H1 (cell line): ENCODE results near the gene APBA2. TPM values are rescaled to one million over a fixed set of nuclear protein-coding genes. Genes with fewer than 3 reads are reported as not detected.

Experiments
- CTCF ChIA-PET: fragments of 300-600 bp; sonication (Branson Sonifier 250); formaldehyde crosslinking; loops from one replicate; lab custom pipeline; 2021; ENCODE audit not compliant: partially characterized antibody; lab: Charles Lee
- POLR2A ChIA-PET: fragments of 300-600 bp; sonication (Branson Sonifier 250); formaldehyde crosslinking; loops from one replicate; lab custom pipeline; 2021; ENCODE audit warnings: inconsistent platforms; ENCODE audit not compliant: partially characterized antibody; lab: Charles Lee
- DNase-seq, 2 experiments: peaks; one replicate each; pipeline versions ENCODE4 v3.0.0 to v3.0.0-alpha.2; 2010 to 2022; ENCODE audit warnings: low spot score in 2 of 2, low read depth in 1 of 2, mixed read lengths in 1 of 2
- FAIRE-seq: peaks from 2 replicates; lab custom pipeline; 2011; peaks lifted over from hg19 to GRCh38; lab: Jason Lieb, UNC
- H2AFZ ChIP-seq: 2 replicates; pipeline ENCODE4 v1.8.1; 2012; ENCODE audit warnings: low read length, inconsistent platforms
- H2AK5ac ChIP-seq: 2 replicates; pipeline ENCODE4 v1.6.1; 2013; ENCODE audit warnings: low read depth, low read length
- H2BK120ac ChIP-seq: replicated peaks from 2 replicates; pipeline ENCODE3; 2013; ENCODE audit warnings: low read depth, low read length, inconsistent platforms
- H2BK12ac ChIP-seq: 2 replicates; pipeline ENCODE4 v1.6.1; 2013; ENCODE audit warnings: low read depth, low read length
- H2BK15ac ChIP-seq: 2 replicates; pipeline ENCODE4 v1.6.1; 2013; ENCODE audit warnings: low read length
- H2BK20ac ChIP-seq: 2 replicates; pipeline ENCODE4 v1.6.1; 2013; ENCODE audit warnings: low read length
- H2BK5ac ChIP-seq: 2 replicates; pipeline ENCODE4 v1.6.1; 2013; ENCODE audit warnings: low read depth, low read length
- H3K14ac ChIP-seq: 2 replicates; pipeline ENCODE4 v1.6.1; 2013; ENCODE audit warnings: inconsistent platforms; ENCODE audit not compliant: insufficient read length
- H3K18ac ChIP-seq: 2 replicates; pipeline ENCODE4 v1.6.1; 2013; ENCODE audit warnings: low read length; ENCODE audit errors: extremely low read depth
- H3K23ac ChIP-seq: 2 replicates; pipeline ENCODE4 v1.6.1; 2013; ENCODE audit warnings: inconsistent platforms; ENCODE audit not compliant: insufficient read length
- H3K23me2 ChIP-seq: 2 replicates; pipeline ENCODE4 v1.6.1; 2013; ENCODE audit warnings: low read depth, low read length
- H3K27ac ChIP-seq: 2 replicates; pipeline ENCODE4 v1.6.1; 2011; ENCODE audit warnings: low read depth, low read length, inconsistent platforms
- H3K27me3 ChIP-seq, 4 experiments: replicated peaks in 1 of 4; 1 replicate in 1 of 4; 2 replicates in 3 of 4; pipeline versions ENCODE4 v1.6.1 to v1.8.1; 2011 to 2013; ENCODE audit warnings: low read length in 3 of 4, mild to moderate bottlenecking in 3 of 4, inconsistent platforms in 2 of 4, mixed read lengths in 2 of 4, moderate library complexity in 1 of 4; ENCODE audit not compliant: control insufficient read depth in 3 of 4, insufficient read depth in 3 of 4; ENCODE audit errors: extremely low read depth in 1 of 4
- H3K36me3 ChIP-seq, 4 experiments: 2 replicates each; pipeline versions ENCODE4 v1.6.1 to v1.8.1; 2011 to 2013; ENCODE audit warnings: mild to moderate bottlenecking in 4 of 4, low read length in 3 of 4, moderate library complexity in 2 of 4, control low read depth in 1 of 4, inconsistent platforms in 1 of 4; ENCODE audit not compliant: insufficient read depth in 4 of 4, control insufficient read depth in 2 of 4
- H3K4ac ChIP-seq: replicated peaks from 2 replicates; pipeline ENCODE3; 2013; ENCODE audit warnings: low read length, low read depth, mixed read lengths, inconsistent platforms; ENCODE audit not compliant: insufficient read length
- H3K4me1 ChIP-seq, 4 experiments: replicated peaks in 1 of 4; 1 replicate in 1 of 4; 2 replicates in 3 of 4; pipeline versions ENCODE4 v1.6.1 to v1.8.1; 2011 to 2013; ENCODE audit warnings: low read length in 3 of 4, inconsistent platforms in 2 of 4, mixed read lengths in 1 of 4; ENCODE audit not compliant: insufficient read depth in 4 of 4, control insufficient read depth in 3 of 4
- H3K4me2 ChIP-seq, 2 experiments: 2 replicates each; pipeline versions ENCODE4 v1.6.1 to v1.8.1; 2011 to 2013; ENCODE audit warnings: low read depth in 2 of 2, low read length in 2 of 2, control low read depth in 1 of 2, inconsistent platforms in 1 of 2, mild to moderate bottlenecking in 1 of 2; ENCODE audit not compliant: insufficient read depth in 1 of 2
- H3K4me3 ChIP-seq, 4 experiments: fragments of 200-600, 300-600 bp in 1 of 4; sonication (generic), shearing (Covaris generic), sonication (Bioruptor Twin) in 1 of 4; 2 replicates each; pipeline versions ENCODE4 v1.5.1 to v1.8.1; 2011 to 2016; ENCODE audit warnings: low read length in 4 of 4, low read depth in 3 of 4, control low read depth in 2 of 4, inconsistent platforms in 2 of 4, mild to moderate bottlenecking in 2 of 4, mixed read lengths in 1 of 4, moderate library complexity in 1 of 4; ENCODE audit not compliant: insufficient read depth in 2 of 4; ENCODE audit errors: extremely low read depth in 1 of 4
- H3K56ac ChIP-seq: replicated peaks from 2 replicates; pipeline ENCODE3; 2013; ENCODE audit warnings: low read depth, mild to moderate bottlenecking, mixed read lengths, low read length, inconsistent platforms; ENCODE audit not compliant: insufficient read length
- H3K79me1 ChIP-seq: 2 replicates; pipeline ENCODE4 v1.6.1; 2013; ENCODE audit warnings: low read depth, low read length, control low read depth
- H3K79me2 ChIP-seq, 2 experiments: 2 replicates each; pipeline versions ENCODE4 v1.6.1 to v1.8.1; 2012 to 2013; ENCODE audit warnings: low read length in 2 of 2, mild to moderate bottlenecking in 2 of 2, inconsistent platforms in 1 of 2; ENCODE audit not compliant: insufficient read depth in 2 of 2, control insufficient read depth in 1 of 2
- H3K9ac ChIP-seq, 4 experiments: replicated peaks in 1 of 4; 1 replicate in 1 of 4; 2 replicates in 3 of 4; pipeline versions ENCODE4 v1.6.1 to v1.8.1; 2011 to 2013; ENCODE audit warnings: low read depth in 3 of 4, low read length in 3 of 4, control low read depth in 2 of 4, mild to moderate bottlenecking in 2 of 4, moderate library complexity in 2 of 4, inconsistent platforms in 1 of 4; ENCODE audit errors: extremely low read depth in 1 of 4
- H3K9me3 ChIP-seq, 2 experiments: 2 replicates each; pipeline versions ENCODE4 v1.6.1 to v1.8.1; 2012 to 2013; ENCODE audit warnings: mild to moderate bottlenecking in 2 of 2, moderate library complexity in 2 of 2, control low read depth in 1 of 2, inconsistent platforms in 1 of 2, low read depth in 1 of 2, low read length in 1 of 2, mixed read lengths in 1 of 2; ENCODE audit not compliant: insufficient read depth in 2 of 2
- H4K20me1 ChIP-seq, 2 experiments: replicated peaks in 1 of 2; 2 replicates each; pipeline versions ENCODE3 to v1.8.1; 2011 to 2013; ENCODE audit warnings: inconsistent platforms in 2 of 2, low read length in 2 of 2, mild to moderate bottlenecking in 1 of 2; ENCODE audit not compliant: insufficient read depth in 2 of 2, control insufficient read depth in 1 of 2
- H4K5ac ChIP-seq: 2 replicates; pipeline ENCODE4 v1.6.1; 2013; ENCODE audit warnings: low read length, low read depth, mixed read lengths, inconsistent platforms; ENCODE audit not compliant: insufficient read length
- H4K8ac ChIP-seq: 2 replicates; pipeline ENCODE4 v1.8.0; 2013; ENCODE audit warnings: mild to moderate bottlenecking, moderate library complexity, low read length, inconsistent platforms; ENCODE audit not compliant: insufficient read depth; ENCODE audit errors: extremely low read depth
- H4K91ac ChIP-seq: replicated peaks from 2 replicates; pipeline ENCODE3; 2013; ENCODE audit warnings: low read length, mixed read lengths, inconsistent platforms; ENCODE audit not compliant: insufficient read length
- CHD1 ChIP-seq: IDR thresholded peaks from 2 replicates; pipeline ENCODE4 v1.6.1; 2012; ENCODE audit warnings: low read depth, low read length, improper control_type of control experiment
- JUND ChIP-seq: IDR thresholded peaks from 2 replicates; pipeline ENCODE4 v1.6.1; 2011; ENCODE audit warnings: mild to moderate bottlenecking, improper control_type of control experiment, low read length
- RAD21 ChIP-seq, 2 experiments: IDR thresholded peaks in 1 of 2; conservative IDR thresholded peaks in 1 of 2; 2 replicates each; pipeline ENCODE4 v1.6.1; 2011; ENCODE audit warnings: low read depth in 2 of 2, low read length in 2 of 2, improper control_type of control experiment in 1 of 2, inconsistent platforms in 1 of 2, mild to moderate bottlenecking in 1 of 2, moderate library complexity in 1 of 2
- YY1 ChIP-seq: IDR thresholded peaks from 2 replicates; pipeline ENCODE4 v1.6.1; 2011; ENCODE audit warnings: low read depth, mild to moderate bottlenecking, low read length
- WGBS, 2 experiments: shearing (Covaris generic) in 1 of 2; methylation state at CpG; one replicate each; pipeline versions ENCODE4 v1.1.6 to v1.1.7; 2013 to 2015; ENCODE audit warnings: low lambda C conversion rate in 2 of 2, mixed read lengths in 2 of 2, inconsistent platforms in 1 of 2, low coverage in 1 of 2, missing lambda C conversion rate in 1 of 2; ENCODE audit not compliant: insufficient replicate concordance in 2 of 2, insufficient coverage in 1 of 2, insufficient read length in 1 of 2; ENCODE audit errors: extremely low coverage in 1 of 2, missing lambda C conversion rate in 1 of 2; 5-methylcytosine and 5-hydroxymethylcytosine counted together
- polyA plus RNA-seq, 7 experiments: library from polyadenylated mRNA; depleted of rRNA in 3 of 7; stranded (reverse) in 5 of 7; unstranded in 2 of 7; fragments of >200 nt in 5 of 7; fragments of 200-250 nt in 2 of 7; gene quantifications; 1 replicate in 5 of 7; 2 replicates in 1 of 7; 4 replicates in 1 of 7; pipeline versions ENCODE4 v1.2.1 to v1.2.3, GENCODE V29; 2011 to 2013; ENCODE audit warnings: missing spikeins in 2 of 7, mixed read lengths in 2 of 7
- total RNA-seq: library from RNA; stranded (reverse); fragmentation: NEBNext Ultra II Directional; extraction: Animal tissue kit (Norgen Biotek cat#: 25700); gene quantifications from 2 replicates; pipeline ENCODE4 v1.2.1, GENCODE V29; 2021
- TF ChIP-seq, protein P1 (sequence below), 3 experiments: IDR thresholded peaks; 1 replicate in 2 of 3; 2 replicates in 1 of 3; pipeline versions ENCODE4 v1.5.1 to v1.6.1; 2011; ENCODE audit warnings: low read length in 3 of 3, mild to moderate bottlenecking in 3 of 3, inconsistent platforms in 2 of 3, low read depth in 1 of 3, moderate library complexity in 1 of 3; ENCODE audit not compliant: insufficient read depth in 1 of 3; ENCODE audit errors: control extremely low read depth in 1 of 3
- TF ChIP-seq, protein P2 (sequence below): IDR thresholded peaks from 2 replicates; pipeline ENCODE4 v1.6.1; 2012; ENCODE audit warnings: inconsistent platforms
- TF ChIP-seq, protein P3 (sequence below): IDR thresholded peaks from 2 replicates; pipeline ENCODE4 v1.6.1; 2012; ENCODE audit warnings: inconsistent platforms

APBA2 gene
- total and polyA plus RNA-seq, 2 of the 8 experiments (the other 6 are each of a cell fraction or from before 2014, with no cell fraction given), result 15.5 to 19.0 TPM

DNA sequence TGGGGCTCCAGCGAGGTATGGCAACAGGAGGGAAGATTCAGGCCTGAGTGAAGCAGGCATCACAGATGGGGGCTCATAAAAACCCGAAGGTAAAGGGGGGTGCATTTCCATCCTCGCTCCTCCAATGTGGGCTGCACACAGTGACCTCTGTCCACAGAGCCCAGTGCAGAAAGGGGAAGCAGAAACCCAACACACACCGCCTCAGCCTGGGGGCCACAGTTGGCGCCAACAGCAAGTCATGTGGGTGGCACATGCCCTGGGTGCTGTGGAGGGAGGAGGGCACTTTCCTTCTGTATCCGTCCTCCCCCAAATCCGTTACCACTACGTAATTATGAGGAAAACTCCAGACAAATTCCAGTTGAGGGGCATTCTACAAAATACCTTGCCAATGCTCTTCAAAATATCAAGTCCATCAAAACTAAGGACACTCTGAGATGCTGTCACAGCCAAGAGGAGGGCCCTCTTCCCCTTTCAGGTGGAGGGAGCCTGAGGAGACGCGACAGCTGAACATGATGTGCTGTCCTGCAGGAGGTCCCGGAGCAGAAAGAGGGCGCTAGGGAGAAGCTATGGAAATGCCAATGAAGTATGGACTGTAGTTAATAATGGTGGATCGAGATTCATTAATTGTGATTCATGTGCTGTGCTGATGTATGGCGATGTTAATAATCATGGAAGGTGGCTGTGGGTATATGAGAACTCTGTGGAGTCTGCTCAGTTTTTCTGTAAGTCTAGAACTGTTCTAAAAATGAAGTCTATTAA, 16.4 kb downstream of the APBA2 start:
- DNase-seq (no peak), FAIRE-seq (peak; percentile 50)
- H3K18ac ChIP-seq, result no peak overlapping the region
- H4K91ac ChIP-seq, result no peak overlapping the region
- TF ChIP-seq, protein P1, sequence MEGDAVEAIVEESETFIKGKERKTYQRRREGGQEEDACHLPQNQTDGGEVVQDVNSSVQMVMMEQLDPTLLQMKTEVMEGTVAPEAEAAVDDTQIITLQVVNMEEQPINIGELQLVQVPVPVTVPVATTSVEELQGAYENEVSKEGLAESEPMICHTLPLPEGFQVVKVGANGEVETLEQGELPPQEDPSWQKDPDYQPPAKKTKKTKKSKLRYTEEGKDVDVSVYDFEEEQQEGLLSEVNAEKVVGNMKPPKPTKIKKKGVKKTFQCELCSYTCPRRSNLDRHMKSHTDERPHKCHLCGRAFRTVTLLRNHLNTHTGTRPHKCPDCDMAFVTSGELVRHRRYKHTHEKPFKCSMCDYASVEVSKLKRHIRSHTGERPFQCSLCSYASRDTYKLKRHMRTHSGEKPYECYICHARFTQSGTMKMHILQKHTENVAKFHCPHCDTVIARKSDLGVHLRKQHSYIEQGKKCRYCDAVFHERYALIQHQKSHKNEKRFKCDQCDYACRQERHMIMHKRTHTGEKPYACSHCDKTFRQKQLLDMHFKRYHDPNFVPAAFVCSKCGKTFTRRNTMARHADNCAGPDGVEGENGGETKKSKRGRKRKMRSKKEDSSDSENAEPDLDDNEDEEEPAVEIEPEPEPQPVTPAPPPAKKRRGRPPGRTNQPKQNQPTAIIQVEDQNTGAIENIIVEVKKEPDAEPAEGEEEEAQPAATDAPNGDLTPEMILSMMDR (IDR thresholded peaks at IDR 0.05; ENCODE audit: control extremely low read depth in 1 of 3, insufficient read depth in 1 of 3, low read depth in 1 of 3, low read length in 3 of 3), result peak; percentile 56 to 80 (median 69)
- no peak for TF ChIP-seq CHD1
- 0 out of 2 replicates have a peak, but pooled peaks have one; percentile 10 for TF ChIP-seq JUND
- TF ChIP-seq, protein P2, sequence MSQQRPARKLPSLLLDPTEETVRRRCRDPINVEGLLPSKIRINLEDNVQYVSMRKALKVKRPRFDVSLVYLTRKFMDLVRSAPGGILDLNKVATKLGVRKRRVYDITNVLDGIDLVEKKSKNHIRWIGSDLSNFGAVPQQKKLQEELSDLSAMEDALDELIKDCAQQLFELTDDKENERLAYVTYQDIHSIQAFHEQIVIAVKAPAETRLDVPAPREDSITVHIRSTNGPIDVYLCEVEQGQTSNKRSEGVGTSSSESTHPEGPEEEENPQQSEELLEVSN, result 0 out of 2 replicates have a peak, but pooled peaks have one; percentile 21
- 0 out of 2 replicates have a peak, but pooled peaks have one; percentile 36 for TF ChIP-seq YY1
- TF ChIP-seq, protein P3, sequence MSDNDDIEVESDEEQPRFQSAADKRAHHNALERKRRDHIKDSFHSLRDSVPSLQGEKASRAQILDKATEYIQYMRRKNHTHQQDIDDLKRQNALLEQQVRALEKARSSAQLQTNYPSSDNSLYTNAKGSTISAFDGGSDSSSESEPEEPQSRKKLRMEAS, result no peak
- TF ChIP-seq RAD21 (IDR thresholded peaks at IDR 0.05 in 1 of 2, conservative IDR thresholded peaks at IDR 0.05 in 1 of 2; ENCODE audit: low read depth in 2 of 2, low read length in 2 of 2), result peak; percentile 17 to 45; a peak in 2 of 4 replicates
- no peak overlapping the region for H3K27ac ChIP-seq
- H2AK5ac ChIP-seq, result no peak overlapping the region; the same call in 1 of the 2 replicates
- H3K36me3 ChIP-seq, result no peaks in the 10 kb centered on the region
- no peak overlapping the region for H2BK120ac ChIP-seq
- H3K4me3 ChIP-seq, result no peak overlapping the region
- POLR2A ChIA-PET, result interaction anchor here (0.8 kb wide), 1 partner anchor 15 kb away, joined by 3 read pairs; no protein-coding TSS in a partner anchor
- no peaks in the 10 kb centered on the region for H3K23me2 ChIP-seq
- no peak overlapping the region for H3K56ac ChIP-seq
- no peak overlapping the region for H2BK5ac ChIP-seq
- H4K8ac ChIP-seq, result peak overlapping the region; percentile 39; the same call in 1 of the 2 replicates
- 81% methylated on average over 10 of the region's 14 CpGs; no CpG with 5 or more reads in 1 of the 2 experiments for WGBS, 2 experiments
- H3K79me1 ChIP-seq, result peaks cover 2% of the 10 kb centered on the region; the same call in 1 of the 2 replicates
- no peak overlapping the region for H2BK12ac ChIP-seq
- no peak overlapping the region for H2BK15ac ChIP-seq
- H3K79me2 ChIP-seq, result no peaks in the 10 kb centered on the region
- H3K14ac ChIP-seq, result no peak overlapping the region
- H3K23ac ChIP-seq, result no peak overlapping the region
- H3K4ac ChIP-seq, result no peak overlapping the region
- no peaks in the 10 kb centered on the region for H4K20me1 ChIP-seq
- no peak overlapping the region for H4K5ac ChIP-seq
- H3K4me2 ChIP-seq, result no peak overlapping the region
- H3K9me3 ChIP-seq, result peaks cover 0 to 2% of the 10 kb centered on the region in 2 experiments; a peak in 1 of 4 replicates
- no peak overlapping the region for H3K9ac ChIP-seq
- CTCF ChIA-PET, result interaction anchor here (0.8 to 5.5 kb wide), 19 partner anchors 8 to 788 kb away, joined by 3 to 51 read pairs (median 5); partner anchors contain the start of gene APBA2
- H2AFZ ChIP-seq, result no peak overlapping the region
- H2BK20ac ChIP-seq, result 0 out of 2 replicates have a peak overlapping the region, but pooled peaks have one; percentile 9
- no peaks in the 10 kb centered on the region; a peak in 2 of 7 replicates for H3K4me1 ChIP-seq
- no peaks in the 10 kb centered on the region for H3K27me3 ChIP-seq
